H1 (cell line): ENCODE results near the gene CCNJ. TPM values are rescaled to one million over a fixed set of nuclear protein-coding genes. Genes with fewer than 3 reads are reported as not detected.

Experiments
- JUND ChIP-seq: IDR thresholded peaks from 2 replicates; pipeline ENCODE4 v1.6.1; 2011; ENCODE audit warnings: mild to moderate bottlenecking, improper control_type of control experiment, low read length
- POU5F1 ChIP-seq: IDR thresholded peaks from 2 replicates; pipeline ENCODE4 v1.6.1; 2011; ENCODE audit warnings: low read depth, mild to moderate bottlenecking, low read length, moderate library complexity
- TEAD4 ChIP-seq: IDR thresholded peaks from 2 replicates; pipeline ENCODE4 v1.6.1; 2012; ENCODE audit warnings: low read depth, low read length, inconsistent platforms, mixed read lengths
- ZNF274 ChIP-seq: IDR thresholded peaks from 2 replicates; pipeline ENCODE4 v1.7.0; 2012; ENCODE audit warnings: low read length, borderline replicate concordance; ENCODE audit errors: extremely low read depth
- polyA plus RNA-seq, 7 experiments: library from polyadenylated mRNA; depleted of rRNA in 3 of 7; stranded (reverse) in 5 of 7; unstranded in 2 of 7; fragments of >200 nt in 5 of 7; fragments of 200-250 nt in 2 of 7; gene quantifications; 1 replicate in 5 of 7; 2 replicates in 1 of 7; 4 replicates in 1 of 7; pipeline versions ENCODE4 v1.2.1 to v1.2.3, GENCODE V29; 2011 to 2013; ENCODE audit warnings: missing spikeins in 2 of 7, mixed read lengths in 2 of 7
- total RNA-seq: library from RNA; stranded (reverse); fragmentation: NEBNext Ultra II Directional; extraction: Animal tissue kit (Norgen Biotek cat#: 25700); gene quantifications from 2 replicates; pipeline ENCODE4 v1.2.1, GENCODE V29; 2021

Gene CCNJ
- total and polyA plus RNA-seq, 2 of the 8 experiments (the other 6 are each of a cell fraction or from before 2014, with no cell fraction given) = 31.4 to 34.7 TPM

- TF ChIP-seq POU5F1 (no peak), ZNF274 (no peak), TEAD4 (no peak), JUND (no peak)
- TF ChIP-seq, all 59 proteins: peak for 0
These were observed 45.7 kb downstream of the CCNJ start (continued) for GRCh38 chr10:96089116-96089515.
